GM12878 (cell line): Measurements from ENCODE around the gene PAPPA. TPM values are rescaled to one million over a fixed set of nuclear protein-coding genes. Genes with fewer than 3 reads are reported as not detected.

Experiments
- ATAC-seq: fragments of 200-7000 bp; cut with Tn5 transposase; 3 replicates; pipeline ENCODE4 v1.9.1; 2020; ENCODE audit warnings: mild to moderate bottlenecking, moderate library complexity
- BruUV-seq: library from RNA; stranded (reverse); fragments of 400-500 nt; replicated peaks from 2 replicates; lab custom pipeline; 2021; lab: Mats Ljungman, UMichigan
- CTCF ChIA-PET: fragments of 300-600 bp; sonication (Branson Sonifier 250); formaldehyde crosslinking; extraction: SDS; loops from one replicate; lab custom pipeline; 2021; ENCODE audit warnings: inconsistent platforms; lab: Yijun Ruan, JAX
- POLR2A ChIA-PET: fragments of 350-600 bp; formaldehyde crosslinking; extraction: SDS; loops from one replicate; lab custom pipeline; 2021; ENCODE audit warnings: inconsistent platforms; lab: Charles Lee
- RAD21 ChIA-PET: fragments of 300-600 bp; sonication (Branson Sonifier 250); formaldehyde crosslinking; loops from one replicate; lab custom pipeline; 2023; ENCODE audit warnings: antibody characterized with exemption; ENCODE audit not compliant: unreplicated experiment; lab: Charles Lee
- SMC1A ChIA-PET: fragments of 300-600 bp; sonication (Branson Sonifier 250); formaldehyde crosslinking; loops from one replicate; lab custom pipeline; 2023; ENCODE audit not compliant: unreplicated experiment, uncharacterized antibody; lab: Charles Lee
- DNase-seq: peaks from one replicate; pipeline ENCODE4 v3.0.0-alpha.2; 2011; ENCODE audit warnings: low read depth, low spot score
- FAIRE-seq: peaks from 3 replicates; lab custom pipeline; 2011; peaks lifted over from hg19 to GRCh38; lab: Jason Lieb, UNC
- H2AFZ ChIP-seq: 2 replicates; pipeline ENCODE4 v1.6.0; 2011; ENCODE audit warnings: low read depth, low read length, control low read depth; ENCODE audit not compliant: control insufficient read depth
- H3K27ac ChIP-seq: 2 replicates; pipeline ENCODE4 v1.5.1; 2011; ENCODE audit warnings: control low read depth; ENCODE audit not compliant: control insufficient read depth, insufficient read depth
- H3K27me3 ChIP-seq, 2 experiments: replicated peaks in 1 of 2; 2 replicates each; pipeline versions ENCODE4 v1.6.0 to v1.6.1; 2011; ENCODE audit warnings: low read length in 1 of 2; ENCODE audit not compliant: control insufficient read depth in 2 of 2, insufficient read depth in 2 of 2
- H3K36me3 ChIP-seq, 2 experiments: 2 replicates each; pipeline ENCODE4 v1.5.1; 2011; ENCODE audit warnings: low read length in 1 of 2; ENCODE audit not compliant: control insufficient read depth in 2 of 2, insufficient read depth in 2 of 2
- H3K4me1 ChIP-seq: 2 replicates; pipeline ENCODE4 v1.6.1; 2011; ENCODE audit warnings: mild to moderate bottlenecking, low read length, moderate library complexity, mixed read lengths; ENCODE audit not compliant: control insufficient read depth, insufficient read depth
- H3K4me2 ChIP-seq: 2 replicates; pipeline ENCODE4 v1.6.0; 2011; ENCODE audit warnings: control low read depth; ENCODE audit not compliant: control insufficient read depth, insufficient read depth
- H3K4me3 ChIP-seq: fragments of 200-600 bp; sonication (generic); 2 replicates; pipeline ENCODE4 v1.5.1; 2016
- H3K79me2 ChIP-seq: 2 replicates; pipeline ENCODE4 v1.6.0; 2011; ENCODE audit warnings: low read length; ENCODE audit not compliant: control insufficient read depth, insufficient read depth
- H3K9ac ChIP-seq: 2 replicates; pipeline ENCODE4 v1.8.0; 2011; ENCODE audit warnings: low read length, control low read depth, mixed read lengths; ENCODE audit not compliant: control insufficient read depth, insufficient read depth
- H3K9me3 ChIP-seq: replicated peaks from 3 replicates; pipeline ENCODE4 v1.5.1; 2011; ENCODE audit warnings: mild to moderate bottlenecking, low read length; ENCODE audit not compliant: control insufficient read depth, insufficient read depth
- H4K20me1 ChIP-seq: 2 replicates; pipeline ENCODE4 v1.6.0; 2011; ENCODE audit not compliant: control insufficient read depth, insufficient read depth
- BCLAF1 ChIP-seq: fragments of 450-650 bp; IDR thresholded peaks from 2 replicates; pipeline ENCODE4 v1.6.1; 2017; ENCODE audit warnings: antibody characterized with exemption, mild to moderate bottlenecking, moderate library complexity
- BMI1 ChIP-seq: fragments of 450-650 bp; IDR thresholded peaks from 2 replicates; pipeline ENCODE4 v1.6.1; 2016; ENCODE audit warnings: mild to moderate bottlenecking, moderate library complexity, borderline replicate concordance
- CEBPB ChIP-seq, 2 experiments: fragments of 150-350 bp in 1 of 2; IDR thresholded peaks; 2 replicates each; pipeline ENCODE4 v1.6.1; 2012 to 2014; ENCODE audit warnings: low read depth in 2 of 2, low read length in 2 of 2, borderline replicate concordance in 1 of 2, inconsistent platforms in 1 of 2
- HCFC1 ChIP-seq: fragments of 150-350 bp; IDR thresholded peaks from 2 replicates; pipeline ENCODE4 v1.6.1; 2014; ENCODE audit warnings: low read length
- HDAC2 ChIP-seq: fragments of 200-600 bp; sonication (generic); IDR thresholded peaks from 2 replicates; pipeline ENCODE4 v1.6.1; 2017
- KAT2A ChIP-seq: conservative IDR thresholded peaks from 2 replicates; pipeline ENCODE4 v1.6.1; 2011; ENCODE audit warnings: low read depth, low read length; ENCODE audit not compliant: control insufficient read depth
- KDM1A ChIP-seq: fragments of 200-600 bp; sonication (generic); IDR thresholded peaks from 2 replicates; pipeline ENCODE4 v1.6.1; 2016; ENCODE audit warnings: borderline replicate concordance
- NFIC ChIP-seq: IDR thresholded peaks from 2 replicates; pipeline ENCODE4 v1.6.1; 2012; ENCODE audit warnings: low read depth, mild to moderate bottlenecking, inconsistent platforms, low read length, moderate library complexity
- PKNOX1 ChIP-seq: fragments of 450-650 bp; IDR thresholded peaks from 2 replicates; pipeline ENCODE4 v1.6.1; 2016; ENCODE audit warnings: mild to moderate bottlenecking
- POLR2AphosphoS2 ChIP-seq: IDR thresholded peaks from 2 replicates; pipeline ENCODE4 v1.6.1; 2011; ENCODE audit warnings: low read depth, mild to moderate bottlenecking, low read length, improper control_type of control experiment, moderate library complexity
- RAD51 ChIP-seq: fragments of 450-650 bp; IDR thresholded peaks from 2 replicates; pipeline ENCODE4 v1.6.1; 2016; ENCODE audit warnings: moderate library complexity, mild to moderate bottlenecking, inconsistent platforms
- RFX5 ChIP-seq: IDR thresholded peaks from 2 replicates; pipeline ENCODE4 v1.6.1; 2011; ENCODE audit warnings: low read depth, low read length, improper control_type of control experiment
- SMAD5 ChIP-seq: IDR thresholded peaks from 2 replicates; pipeline ENCODE4 v1.6.1; 2016; ENCODE audit warnings: antibody characterized with exemption, low read depth
- SPI1 ChIP-seq: IDR thresholded peaks from 2 replicates; pipeline ENCODE4 v1.6.1; 2011; ENCODE audit warnings: low read depth, mild to moderate bottlenecking, low read length, moderate library complexity, borderline replicate concordance; ENCODE audit not compliant: insufficient read depth
- SRF ChIP-seq, 2 experiments: IDR thresholded peaks; 2 replicates each; pipeline ENCODE4 v1.6.1; 2011; ENCODE audit warnings: low read depth in 2 of 2, low read length in 2 of 2, mild to moderate bottlenecking in 1 of 2, moderate library complexity in 1 of 2
- STAT1 ChIP-seq: fragments of 450-650 bp; conservative IDR thresholded peaks from 2 replicates; pipeline ENCODE4 v1.6.1; 2014; ENCODE audit warnings: antibody characterized with exemption, mild to moderate bottlenecking
- WGBS: methylation state at CpG from one replicate; pipeline ENCODE4 v1.1.6; 2016; ENCODE audit warnings: low lambda C conversion rate; ENCODE audit not compliant: insufficient replicate concordance, insufficient coverage; ENCODE audit errors: missing lambda C conversion rate; 5-methylcytosine and 5-hydroxymethylcytosine counted together
- in situ Hi-C: fragments of 300-500 bp; cut with MboI; formaldehyde crosslinking; loops from 9 replicates; pipeline ENCODE4 v1.14.3; 2018; ENCODE audit warnings: mixed read lengths
- intact Hi-C: fragments of 100-400 bp; cut with micrococcal nuclease; formaldehyde crosslinking; loops from one replicate; pipeline ENCODE4 v1.14.2; 2022; ENCODE audit not compliant: unreplicated experiment
- polyA plus RNA-seq, 11 experiments: library from polyadenylated mRNA; depleted of rRNA in 4 of 11; unstranded in 6 of 11; stranded (reverse) in 5 of 11; fragments of >200 nt; fragmentation: Nextera tagmentation in 4 of 11; fragmentation: Illumina TruSeq in 1 of 11; extraction: Ambion mirVana in 4 of 11; extraction: Trizol in 1 of 11; gene quantifications; 1 replicate in 1 of 11; 2 replicates in 10 of 11; pipeline versions ENCODE4 v1.2.1 to v1.2.3, GENCODE V29; 2011 to 2016; ENCODE audit warnings: inconsistent platforms in 2 of 11, missing spikeins in 2 of 11, low read depth in 1 of 11
- total RNA-seq, 4 experiments: library from RNA; depleted of rRNA in 3 of 4; stranded (reverse); fragments of >200 nt in 3 of 4; fragmentation: Illumina TruSeq in 1 of 4; extraction: Trizol in 1 of 4; gene quantifications; 2 replicates each; pipeline versions ENCODE4 v1.2.1 to v1.2.3, GENCODE V29; 2013 to 2021
- TF ChIP-seq, protein P1 (sequence below): fragments of 450-650 bp; conservative IDR thresholded peaks from 2 replicates; pipeline ENCODE4 v1.6.1; 2017; ENCODE audit warnings: mild to moderate bottlenecking, moderate library complexity

The PAPPA gene
- total and polyA plus RNA-seq, 10 of the 15 experiments (the other 5 are each of a cell fraction or from before 2014, with no cell fraction given) = under 0.01 to 0.19 (median 0.02) TPM; not detected in 4

DNA sequence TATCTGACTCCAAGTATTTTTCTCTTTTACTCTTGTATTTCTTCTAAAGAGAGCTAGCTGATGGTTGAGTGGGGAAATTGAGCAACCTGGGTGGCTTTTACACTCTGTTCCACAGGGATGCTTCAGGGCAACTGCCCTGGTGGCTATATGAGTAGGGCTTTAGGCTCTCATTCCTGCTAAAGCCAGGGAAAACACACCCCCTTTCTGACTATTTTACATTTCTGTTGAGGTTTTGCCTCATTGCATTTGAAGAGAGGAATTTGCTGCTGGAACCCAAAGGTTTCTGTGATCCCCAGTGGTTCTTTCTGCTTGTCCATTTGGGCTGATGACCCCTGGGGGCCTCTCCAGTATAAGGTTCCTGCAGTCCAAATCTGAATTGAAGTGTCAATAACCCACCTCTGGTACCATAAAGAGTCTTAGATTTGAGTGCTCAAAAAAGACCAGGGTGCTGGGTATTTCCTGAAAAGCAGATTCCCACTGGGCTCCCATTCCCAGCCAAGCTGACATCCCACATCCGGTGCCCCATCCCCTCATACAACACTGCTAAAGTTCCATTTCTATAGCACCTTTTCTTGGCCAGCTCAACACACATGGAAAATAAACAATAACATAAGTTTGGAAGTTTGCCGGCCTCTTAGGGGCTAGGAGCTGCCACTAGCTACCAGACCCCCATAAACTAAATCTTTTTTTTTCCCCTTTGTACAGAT, 59.5 kb downstream of the PAPPA start (continued):
- TF ChIP-seq PKNOX1 (no peak), SRF (IDR thresholded peaks at IDR 0.05; ENCODE audit: low read depth in 2 of 2, low read length in 2 of 2) (no peak), HCFC1 (no peak), POLR2AphosphoS2 (no peak), SPI1 (no peak)
- TF ChIP-seq, all 136 proteins: peak for 0

GRCh38 chr9:116213693-116214047, 60.1 kb downstream of the PAPPA start:
- Histone ChIP-seq H3K9ac (no peak overlapping the region), H3K27me3 (no peaks in the 10 kb centered on the region), H3K9me3 (no peaks in the 10 kb centered on the region), H3K4me1 (no peaks in the 10 kb centered on the region), H3K27ac (no peak overlapping the region), H3K79me2 (no peaks in the 10 kb centered on the region), H3K4me2 (no peak overlapping the region), H3K36me3 (no peaks in the 10 kb centered on the region), H3K4me3 (no peak overlapping the region), H2AFZ (no peak overlapping the region), H4K20me1 (no peaks in the 10 kb centered on the region)
- RAD21 ChIA-PET = no interaction called here
- BruUV-seq = no TSS peak
- ATAC-seq (no peak), DNase-seq (no peak), FAIRE-seq (no peak)
- POLR2A ChIA-PET = no interaction called here
- in situ Hi-C loops = no loop called here
- 0% methylated on average over 3 of the region's 3 CpGs for WGBS
- CTCF ChIA-PET = no interaction called here
- intact Hi-C loops = no loop called here
- SMC1A ChIA-PET = no interaction called here
- TF ChIP-seq BMI1 (no peak), STAT1 (no peak), NFIC (no peak), SMAD5 (no peak), RFX5 (no peak), HDAC2 (no peak), BCLAF1 (no peak), KAT2A (no peak), KDM1A (no peak), RAD51 (no peak), CEBPB (IDR thresholded peaks at IDR 0.05; ENCODE audit: borderline replicate concordance in 1 of 2, low read depth in 2 of 2, low read length in 2 of 2) (no peak)
- TF ChIP-seq, protein P1, sequence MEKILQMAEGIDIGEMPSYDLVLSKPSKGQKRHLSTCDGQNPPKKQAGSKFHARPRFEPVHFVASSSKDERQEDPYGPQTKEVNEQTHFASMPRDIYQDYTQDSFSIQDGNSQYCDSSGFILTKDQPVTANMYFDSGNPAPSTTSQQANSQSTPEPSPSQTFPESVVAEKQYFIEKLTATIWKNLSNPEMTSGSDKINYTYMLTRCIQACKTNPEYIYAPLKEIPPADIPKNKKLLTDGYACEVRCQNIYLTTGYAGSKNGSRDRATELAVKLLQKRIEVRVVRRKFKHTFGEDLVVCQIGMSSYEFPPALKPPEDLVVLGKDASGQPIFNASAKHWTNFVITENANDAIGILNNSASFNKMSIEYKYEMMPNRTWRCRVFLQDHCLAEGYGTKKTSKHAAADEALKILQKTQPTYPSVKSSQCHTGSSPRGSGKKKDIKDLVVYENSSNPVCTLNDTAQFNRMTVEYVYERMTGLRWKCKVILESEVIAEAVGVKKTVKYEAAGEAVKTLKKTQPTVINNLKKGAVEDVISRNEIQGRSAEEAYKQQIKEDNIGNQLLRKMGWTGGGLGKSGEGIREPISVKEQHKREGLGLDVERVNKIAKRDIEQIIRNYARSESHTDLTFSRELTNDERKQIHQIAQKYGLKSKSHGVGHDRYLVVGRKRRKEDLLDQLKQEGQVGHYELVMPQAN = no peak
